ENCODE results near the gene BOC.
A peak's percentile ranks its signal among the peaks of the same experiment; 100 is the strongest.

BOC gene

GRCh38 chr3:113186566-113186965, 24.8 kb upstream of the BOC start:
- peak; percentile 89 for DNase-seq

GRCh38 chr3:113193288-113193687, 18.1 kb upstream of the BOC start:
- DNase-seq = no peak

- DNase-seq = no peak
These were observed 17.6 kb upstream of the BOC start for GRCh38 chr3:113193719-113194118.

- peak; percentile 26 for DNase-seq
These were observed 16.4 kb upstream of the BOC start for GRCh38 chr3:113194823-113195401.

- DNase-seq = no peak
These were observed 11.0 kb upstream of the BOC start for GRCh38 chr3:113200351-113200750.

- no peak for DNase-seq
These were observed 10.4 kb upstream of the BOC start for GRCh38 chr3:113200946-113201345.

- no peak for DNase-seq
These were observed 7.0 kb upstream of the BOC start for GRCh38 chr3:113204371-113204770.

- DNase-seq = no peak
These were observed 5.9 kb upstream of the BOC start for GRCh38 chr3:113205481-113205880.

- DNase-seq = no peak
These were observed 590 bp upstream of the BOC start for GRCh38 chr3:113210604-113211329.

- DNase-seq = no peak
These were observed 940 bp downstream of the BOC start for GRCh38 chr3:113212150-113212843.

GRCh38 chr3:113212844-113213375, 1.6 kb downstream of the BOC start:
- no peak for DNase-seq

GRCh38 chr3:113213896-113214587, 2.7 kb downstream of the BOC start:
- no peak for DNase-seq

- DNase-seq = no peak
These were observed 3.7 kb downstream of the BOC start for GRCh38 chr3:113214917-113215595.

GRCh38 chr3:113216393-113216792, 5.0 kb downstream of the BOC start:
- no peak for DNase-seq

GRCh38 chr3:113218011-113218680, 6.8 kb downstream of the BOC start:
- DNase-seq = no peak

- no peak for DNase-seq
These were observed 7.3 kb downstream of the BOC start for GRCh38 chr3:113218681-113219045.

- no peak for DNase-seq
These were observed 8.4 kb downstream of the BOC start for GRCh38 chr3:113219605-113220300.

GRCh38 chr3:113220721-113221120, 9.4 kb downstream of the BOC start:
- DNase-seq = no peak

GRCh38 chr3:113221721-113222257, 10.4 kb downstream of the BOC start:
- no peak for DNase-seq

GRCh38 chr3:113222451-113223086, 11.2 kb downstream of the BOC start:
- DNase-seq = peak; percentile 62

Data from NCI-H1694 (cell line).